HG03558 (cell line): ENCODE measurements around the gene TMEM101.
"Not testable (repeated sequence)": the region's sequence is repeated elsewhere in the genome, so short reads cannot be mapped to it uniquely, and the experiment has no call there.

ENCODE experiments used
- ATAC-seq: cut with Tn5 transposase; IDR thresholded peaks from one replicate; pipeline ENCODE4 v1.9.1; 2021; ENCODE audit warnings: moderate number of reproducible peaks; ENCODE audit not compliant: unreplicated experiment; ENCODE audit errors: extremely low read depth

TMEM101 gene

GRCh38 chr17:44014437-44015172 lies at the start of gene TMEM101:
TMEM101 (minus strand) TSS chr17:44014963; CDS start chr17:44014952, 11 bp downstream.
- ATAC-seq: no peak

GRCh38 chr17:44063704-44064639 lies 49.2 kb upstream of the TMEM101 start:
- no peak for ATAC-seq

- ATAC-seq: no peak
These were observed 48.1 kb upstream of the TMEM101 start for GRCh38 chr17:44062871-44063270.

- ATAC-seq: no peak
These were observed 46.7 kb upstream of the TMEM101 start for GRCh38 chr17:44061446-44061845.

- ATAC-seq: no peak
These were observed 44.5 kb upstream of the TMEM101 start for GRCh38 chr17:44059101-44059892.

GRCh38 chr17:44053125-44053872 lies 38.5 kb upstream of the TMEM101 start:
- no peak for ATAC-seq

- no peak for ATAC-seq
These were observed 34.7 kb upstream of the TMEM101 start for GRCh38 chr17:44049294-44050060.

GRCh38 chr17:44046893-44047292 lies 32.1 kb upstream of the TMEM101 start:
- not testable (repeated sequence) for ATAC-seq

- ATAC-seq: no peak
These were observed 30.7 kb upstream of the TMEM101 start for GRCh38 chr17:44045486-44045885.

- ATAC-seq: no peak
These were observed 29.3 kb upstream of the TMEM101 start for GRCh38 chr17:44044071-44044470.

GRCh38 chr17:44043272-44043696 lies 28.5 kb upstream of the TMEM101 start:
- no peak for ATAC-seq

- ATAC-seq: no peak
These were observed 25.3 kb upstream of the TMEM101 start for GRCh38 chr17:44039829-44040635.

- ATAC-seq: no peak
These were observed 23.8 kb upstream of the TMEM101 start for GRCh38 chr17:44038604-44039011.

- no peak for ATAC-seq
These were observed 22.7 kb upstream of the TMEM101 start for GRCh38 chr17:44037471-44037870.

GRCh38 chr17:44034688-44035087 lies 19.9 kb upstream of the TMEM101 start:
- not testable (repeated sequence) for ATAC-seq

GRCh38 chr17:44033861-44034408 lies 19.2 kb upstream of the TMEM101 start:
- no peak for ATAC-seq

GRCh38 chr17:44030482-44030881 lies 15.7 kb upstream of the TMEM101 start:
- no peak for ATAC-seq

- ATAC-seq: no peak
These were observed 15.0 kb upstream of the TMEM101 start for GRCh38 chr17:44029736-44030135.
